Measurements from ENCODE around the gene FSCB.
"Not testable (repeated sequence)": the region's sequence is repeated elsewhere in the genome, so short reads cannot be mapped to it uniquely, and the experiment has no call there.

FSCB gene, protein sequence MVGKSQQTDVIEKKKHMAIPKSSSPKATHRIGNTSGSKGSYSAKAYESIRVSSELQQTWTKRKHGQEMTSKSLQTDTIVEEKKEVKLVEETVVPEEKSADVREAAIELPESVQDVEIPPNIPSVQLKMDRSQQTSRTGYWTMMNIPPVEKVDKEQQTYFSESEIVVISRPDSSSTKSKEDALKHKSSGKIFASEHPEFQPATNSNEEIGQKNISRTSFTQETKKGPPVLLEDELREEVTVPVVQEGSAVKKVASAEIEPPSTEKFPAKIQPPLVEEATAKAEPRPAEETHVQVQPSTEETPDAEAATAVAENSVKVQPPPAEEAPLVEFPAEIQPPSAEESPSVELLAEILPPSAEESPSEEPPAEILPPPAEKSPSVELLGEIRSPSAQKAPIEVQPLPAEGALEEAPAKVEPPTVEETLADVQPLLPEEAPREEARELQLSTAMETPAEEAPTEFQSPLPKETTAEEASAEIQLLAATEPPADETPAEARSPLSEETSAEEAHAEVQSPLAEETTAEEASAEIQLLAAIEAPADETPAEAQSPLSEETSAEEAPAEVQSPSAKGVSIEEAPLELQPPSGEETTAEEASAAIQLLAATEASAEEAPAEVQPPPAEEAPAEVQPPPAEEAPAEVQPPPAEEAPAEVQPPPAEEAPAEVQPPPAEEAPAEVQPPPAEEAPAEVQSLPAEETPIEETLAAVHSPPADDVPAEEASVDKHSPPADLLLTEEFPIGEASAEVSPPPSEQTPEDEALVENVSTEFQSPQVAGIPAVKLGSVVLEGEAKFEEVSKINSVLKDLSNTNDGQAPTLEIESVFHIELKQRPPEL

DNA sequence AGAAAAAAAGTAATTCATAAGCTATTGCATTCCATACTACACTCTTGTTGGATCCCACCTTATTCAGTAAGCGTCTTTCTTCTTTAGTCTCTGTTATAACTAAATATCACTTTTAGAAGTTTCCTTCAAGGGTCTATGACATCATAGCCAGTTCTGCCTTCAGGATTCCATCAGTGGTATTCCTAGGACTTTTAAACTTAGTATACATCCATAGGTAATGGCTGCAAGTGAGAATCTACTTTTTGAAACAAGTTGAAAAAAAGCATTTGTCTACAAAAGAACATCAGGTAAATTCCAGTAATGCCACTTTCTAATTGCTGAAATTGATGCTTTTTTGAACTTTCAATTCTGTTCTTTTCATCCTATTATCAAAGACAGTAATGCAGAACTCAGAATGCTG lies at the start of gene FSCB:
FSCB (minus strand) TSS at position 101 of the 400 bp plus-strand sequence. CDS start 296 bp downstream, outside the sequence.
- DNase-seq, result no peak

DNA sequence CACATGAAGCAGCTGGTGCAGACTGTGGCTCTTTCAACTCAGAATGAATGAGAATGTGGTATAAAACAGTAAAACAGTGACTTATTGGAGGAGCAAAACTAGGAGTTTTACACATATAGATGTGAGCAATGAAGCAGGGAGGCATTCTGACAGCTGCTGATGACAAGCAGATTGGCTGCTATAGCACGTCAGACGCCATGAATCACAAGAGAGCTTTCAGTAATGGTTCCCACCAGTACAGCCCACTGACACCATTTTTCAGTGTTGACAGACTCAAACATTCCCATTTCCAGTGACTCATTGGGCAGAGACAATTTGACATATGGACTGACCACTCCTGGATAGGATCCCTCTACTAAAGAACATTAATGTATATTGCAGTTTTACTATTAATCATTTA lies 24.6 kb upstream of the FSCB start:
- no peak for DNase-seq

DNA sequence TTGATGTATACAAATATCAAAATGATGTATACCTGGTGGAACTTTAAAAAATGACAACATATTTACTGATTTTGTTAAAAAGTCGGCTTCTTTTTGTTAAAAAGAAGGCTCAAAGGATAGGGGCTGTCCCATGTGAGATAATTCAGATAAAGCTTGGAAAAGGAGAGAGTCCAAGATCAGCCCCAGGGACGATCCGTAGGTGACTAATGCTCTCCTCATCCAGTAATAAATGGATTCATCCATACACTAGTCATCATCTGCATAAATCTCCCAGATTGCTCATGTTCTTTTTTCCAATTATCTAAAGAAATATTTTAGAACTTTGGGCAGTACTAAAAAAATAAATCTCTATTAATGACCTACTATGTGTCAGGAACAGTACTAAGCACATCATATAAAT lies 23.4 kb upstream of the FSCB start:
- no peak for DNase-seq

DNA sequence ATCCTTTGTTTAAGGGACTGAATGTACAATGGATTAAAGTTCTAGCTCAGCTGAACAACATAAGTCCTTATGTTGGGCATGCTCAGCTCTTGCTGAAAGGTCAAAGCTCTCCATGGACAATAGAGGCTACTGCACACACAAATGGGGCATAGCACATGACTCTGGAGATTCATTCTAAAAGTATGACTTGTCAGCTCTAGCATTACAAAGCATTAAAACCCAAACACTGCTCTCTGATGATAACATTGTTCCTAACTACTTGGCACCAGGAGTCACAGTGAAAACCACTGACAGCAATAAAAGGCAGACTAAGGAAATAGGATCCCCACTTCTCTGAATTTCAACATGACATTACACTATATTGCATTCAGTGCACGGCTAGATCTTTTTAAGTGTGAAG lies 21.9 kb upstream of the FSCB start:
- DNase-seq, result peak; percentile 56

DNA sequence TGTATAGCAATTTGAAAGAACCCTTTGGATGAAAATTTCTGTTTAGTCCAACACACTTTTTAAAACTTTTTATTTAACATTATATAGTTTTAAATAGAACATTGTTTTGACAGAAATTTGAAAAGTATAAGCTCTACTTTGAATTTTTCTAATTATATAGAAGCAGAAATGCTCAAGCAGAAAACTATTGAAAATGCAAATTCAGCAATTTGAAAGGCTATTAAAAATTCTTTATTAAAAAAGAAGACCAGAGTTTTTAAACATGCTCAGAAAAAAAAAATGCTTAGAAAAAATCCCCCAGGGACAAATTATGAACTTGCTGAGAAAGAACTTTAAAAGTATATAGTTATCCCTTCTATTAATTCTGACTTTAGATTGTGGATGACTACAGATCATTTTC lies 21.1 kb upstream of the FSCB start:
- no peak for DNase-seq

DNA sequence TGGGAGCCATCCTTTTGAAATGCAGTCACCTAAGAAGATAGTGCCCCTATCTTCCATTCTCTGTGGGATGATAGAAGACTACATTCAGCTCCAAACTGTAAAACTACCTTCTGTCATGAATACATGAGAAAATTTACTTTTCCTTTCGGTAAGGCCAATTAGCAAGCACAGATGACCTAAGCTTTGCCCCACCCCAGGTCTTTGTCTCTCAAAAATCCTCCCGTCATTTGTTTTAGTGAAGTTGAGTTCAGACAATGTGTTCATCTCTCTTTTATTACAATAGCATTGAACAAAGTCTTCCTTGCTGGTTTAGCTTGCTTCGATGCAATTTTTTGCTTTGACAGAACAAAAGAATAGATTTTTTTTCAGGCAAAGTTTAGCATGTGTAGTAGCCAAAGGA lies 18.2 kb upstream of the FSCB start:
- DNase-seq, result no peak

DNA sequence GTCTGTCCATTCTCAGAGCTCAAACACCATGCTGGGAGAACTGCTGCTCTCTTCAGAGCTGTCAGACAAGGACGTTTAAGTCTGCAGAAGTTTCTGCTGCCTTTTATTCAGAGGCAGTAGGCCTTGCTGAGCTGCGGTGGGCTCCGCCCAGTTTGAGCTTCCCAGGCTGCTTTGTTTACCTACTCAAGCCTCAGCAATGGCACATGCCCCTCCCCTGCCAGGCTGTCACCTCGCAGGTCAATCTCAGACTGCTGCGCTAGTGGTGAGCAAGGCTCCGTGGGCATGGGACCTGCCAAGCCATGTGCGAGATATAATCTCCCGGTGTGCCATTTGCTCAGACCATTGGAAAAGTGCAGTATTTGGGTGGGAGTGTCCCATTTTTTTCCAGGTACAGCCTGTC lies 8.6 kb upstream of the FSCB start:
- not testable (repeated sequence) for DNase-seq

DNA sequence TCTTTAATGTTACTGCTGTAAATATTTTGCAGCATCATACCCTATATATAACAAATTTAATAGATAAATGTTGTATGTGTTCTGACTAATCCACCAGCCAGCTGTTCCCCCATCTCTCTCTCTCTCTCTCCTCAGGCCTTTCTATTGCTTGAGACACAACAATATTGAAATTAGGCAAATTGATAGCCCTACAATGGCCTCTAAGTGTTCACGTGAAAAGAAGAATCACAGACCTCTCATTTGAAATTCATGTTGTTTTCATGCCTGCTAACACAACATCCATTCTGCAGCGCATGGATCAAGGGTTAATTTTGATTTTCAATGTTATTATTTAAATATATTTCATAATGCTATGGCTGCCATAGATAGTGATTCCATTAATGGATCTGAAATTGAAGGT lies 1.8 kb upstream of the FSCB start:
- no peak for DNase-seq

DNA sequence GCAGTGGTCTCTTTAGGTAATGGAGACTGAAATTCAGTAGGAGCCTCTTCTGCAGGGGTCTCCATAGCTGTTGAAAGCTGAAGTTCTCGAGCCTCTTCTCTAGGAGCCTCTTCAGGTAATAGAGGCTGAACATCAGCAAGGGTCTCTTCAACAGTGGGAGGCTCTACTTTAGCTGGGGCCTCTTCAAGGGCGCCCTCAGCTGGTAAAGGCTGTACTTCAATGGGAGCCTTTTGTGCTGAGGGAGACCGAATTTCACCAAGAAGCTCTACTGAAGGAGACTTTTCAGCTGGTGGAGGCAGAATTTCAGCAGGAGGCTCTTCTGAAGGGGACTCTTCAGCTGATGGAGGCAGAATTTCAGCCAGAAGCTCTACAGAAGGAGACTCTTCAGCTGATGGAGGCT lies 1.5 kb downstream of the FSCB start:
- no peak for DNase-seq

DNA sequence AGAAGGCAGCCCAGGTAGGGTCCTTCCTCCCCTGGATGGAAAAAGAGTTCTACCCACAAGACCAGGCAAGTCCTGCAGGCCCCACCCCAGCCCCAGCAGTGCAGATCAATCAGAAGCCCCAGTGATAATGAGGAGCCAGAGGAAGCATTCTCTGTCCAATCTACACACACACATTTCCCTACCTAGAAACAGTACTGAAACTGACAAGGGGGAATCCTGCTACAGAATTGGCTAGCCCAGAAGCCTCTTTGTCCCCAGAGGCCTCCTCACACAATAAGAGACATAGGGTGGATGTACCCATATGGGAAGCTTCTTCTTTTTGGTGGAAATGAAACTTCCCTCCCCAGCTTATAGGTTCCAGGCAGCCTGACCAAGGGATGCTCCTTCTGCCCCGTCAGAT lies 9.9 kb downstream of the FSCB start:
- DNase-seq, result no peak

DNA sequence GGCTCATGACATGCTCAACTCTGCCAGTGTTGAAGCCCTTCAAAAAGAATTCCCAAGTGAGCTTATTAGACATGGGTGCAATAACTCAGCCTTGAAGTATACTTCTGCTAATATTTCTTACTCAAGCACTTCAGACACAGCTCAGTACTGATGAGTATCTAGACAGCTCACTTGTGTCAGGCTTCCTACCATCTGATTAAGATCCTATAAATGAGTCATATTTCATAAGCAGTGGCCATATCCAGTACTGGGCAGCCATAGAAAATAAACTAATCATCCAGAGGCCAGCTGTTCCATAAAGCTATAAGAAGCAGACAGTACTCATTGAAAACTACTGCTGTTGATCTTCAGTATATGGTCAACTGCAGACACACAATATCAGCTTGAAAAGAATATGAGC lies 12.9 kb downstream of the FSCB start:
- no peak for DNase-seq

DNA sequence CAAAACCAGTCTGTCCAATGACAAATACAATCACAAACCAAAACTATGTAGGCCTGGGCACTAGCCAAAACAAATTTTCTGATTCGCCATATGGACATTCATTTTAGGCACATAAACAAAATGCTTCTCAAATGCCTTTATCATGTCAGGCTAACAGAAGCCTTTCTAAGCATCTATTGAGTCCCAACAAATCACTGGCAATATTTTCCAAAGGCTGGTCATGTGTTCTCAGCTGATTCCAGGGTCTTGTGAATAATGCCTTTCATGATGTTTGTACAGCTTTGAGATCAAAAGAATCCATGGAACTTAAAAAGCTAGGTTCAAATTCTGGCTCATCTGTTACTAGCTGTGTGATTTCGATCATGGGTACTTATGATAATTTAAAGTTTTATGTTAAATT lies 16.1 kb downstream of the FSCB start:
- no peak for DNase-seq

DNA sequence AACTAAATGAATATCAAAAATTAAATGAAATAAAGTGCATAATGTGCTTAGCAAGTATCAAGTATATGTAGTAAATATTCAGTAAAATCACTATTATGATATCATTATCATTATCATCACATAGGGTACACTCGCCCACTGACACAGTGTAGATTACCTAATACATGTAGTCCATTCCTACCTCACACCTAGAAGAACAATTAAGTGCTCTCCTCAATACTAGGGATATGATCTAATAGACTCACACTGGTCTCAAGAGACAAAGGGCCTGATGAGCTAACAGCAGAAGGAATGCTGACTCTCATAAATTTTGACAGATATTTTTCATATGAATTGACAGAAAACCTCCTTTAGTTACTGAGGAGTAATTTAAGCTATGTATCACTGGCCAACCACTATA lies 29.1 kb downstream of the FSCB start:
- no peak for DNase-seq

DNA sequence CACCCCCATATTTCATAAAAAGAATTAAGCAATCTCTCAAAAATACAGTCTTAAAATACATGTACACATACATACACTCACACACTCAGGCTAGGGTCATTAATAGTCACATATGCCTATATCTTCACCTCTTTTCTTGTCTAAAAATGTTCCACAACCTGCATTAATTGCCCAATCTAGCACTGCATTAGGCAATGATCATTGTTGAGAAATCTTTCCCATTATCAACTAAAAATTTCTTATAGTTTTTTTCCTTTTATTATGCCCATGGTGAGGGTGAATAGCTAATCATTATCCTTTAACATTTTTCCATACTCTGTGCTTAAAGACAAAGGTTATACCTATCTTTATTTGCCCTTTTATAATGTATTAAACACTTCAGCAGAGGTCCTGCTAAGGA lies 38.3 kb downstream of the FSCB start:
- no peak for DNase-seq

DNA sequence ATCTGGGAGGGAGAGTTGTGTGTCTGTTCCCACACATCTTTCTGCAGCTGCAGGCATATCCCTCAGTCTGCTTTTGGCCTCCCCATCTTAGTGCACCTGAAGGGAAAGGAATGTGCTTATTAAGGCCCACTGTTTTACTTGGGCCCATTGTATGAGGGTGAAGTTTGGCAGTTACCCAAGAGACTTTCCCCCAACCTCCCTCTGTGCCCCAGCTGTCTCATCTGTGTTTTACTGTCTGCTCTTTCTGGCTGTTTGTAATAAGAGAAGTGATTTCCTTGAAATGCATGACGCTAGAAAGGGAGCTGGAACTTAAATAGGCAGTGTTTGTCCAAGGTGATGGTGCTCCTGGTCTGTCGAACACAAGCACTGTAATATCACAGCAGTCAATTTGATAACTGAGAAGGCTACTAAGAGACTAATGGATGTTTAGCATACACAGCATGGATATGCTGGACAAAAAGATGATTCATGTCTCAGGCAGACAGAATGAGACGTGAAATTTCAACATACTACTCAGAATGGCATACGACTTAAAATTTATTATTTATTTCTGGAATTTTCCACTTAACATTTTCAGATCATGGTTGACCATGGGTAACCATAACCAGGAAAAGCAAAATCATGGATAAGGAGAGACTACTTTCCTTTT lies 43.6 kb downstream of the FSCB start:
- DNase-seq, result peak; percentile 93

DNA sequence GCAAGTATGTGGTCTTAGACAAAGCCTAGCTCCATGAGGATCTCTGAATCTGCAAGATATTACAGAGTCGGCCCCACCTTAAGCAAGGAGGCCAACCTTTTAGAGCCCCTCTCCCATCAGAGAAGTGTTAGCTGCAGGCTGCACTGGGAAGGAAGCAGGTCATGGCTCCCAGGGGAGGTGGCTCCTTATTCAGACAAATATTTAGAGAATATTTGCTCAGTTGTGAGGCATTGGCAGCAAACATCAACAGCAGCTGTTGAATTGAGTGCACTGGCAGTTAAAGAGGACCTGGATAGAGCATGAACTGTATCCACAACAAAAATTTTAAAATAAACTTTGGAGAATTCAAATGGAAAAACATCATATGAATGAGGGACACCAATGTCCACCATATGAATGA lies 44.7 kb downstream of the FSCB start:
- DNase-seq, result peak; percentile 85

DNA sequence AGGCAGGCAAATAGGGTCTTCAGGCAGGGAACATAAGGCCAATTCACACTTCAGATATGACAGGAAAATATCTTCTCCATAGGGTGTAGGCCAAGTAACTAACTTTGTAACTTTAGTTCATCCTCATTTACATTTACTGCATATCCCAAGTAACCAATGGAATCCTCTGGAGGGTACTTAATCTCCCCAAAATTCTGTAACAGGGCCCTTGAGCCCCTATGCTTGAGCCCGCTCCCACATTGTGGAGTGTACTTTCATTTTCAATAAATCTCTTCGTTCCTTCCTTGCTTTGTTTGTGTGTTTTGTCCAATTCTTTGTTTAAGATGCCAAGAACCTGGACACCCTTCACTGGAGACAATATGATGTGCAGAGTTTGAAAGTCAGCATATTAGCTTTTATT lies 45.3 kb downstream of the FSCB start:
- DNase-seq, result no peak

All from DMS153 (cell line).